Measurements from ENCODE around the gene ADARB2.

GRCh38 chr10:1309617-1310270 is 427.6 kb downstream of the ADARB2 start:
- TF ChIP-seq CTCF (IDR thresholded peaks at IDR 0.05) (no peak), EP300 (IDR thresholded peaks at IDR 0.05) (no peak)
